ENCODE measurements around the gene MED13.

- no peak for TF ChIP-seq FOXM1 (IDR thresholded peaks at IDR 0.05; ENCODE audit: borderline replicate concordance)
- no peak for TF ChIP-seq SUZ12 (IDR thresholded peaks at IDR 0.05)
- no peak for TF ChIP-seq ZNF384 (IDR thresholded peaks at IDR 0.05)
- no peak for TF ChIP-seq SP1 (IDR thresholded peaks at IDR 0.05)
- no peak for TF ChIP-seq PKNOX1 (IDR thresholded peaks at IDR 0.05)
- TF ChIP-seq FOXK2 (IDR thresholded peaks at IDR 0.05): no peak
- TF ChIP-seq ELF4 (IDR thresholded peaks at IDR 0.05): no peak
- TF ChIP-seq NFRKB (IDR thresholded peaks at IDR 0.05): no peak
Observed at GRCh38 chr17:62065611-62066468, 762 bp upstream of the MED13 start.

All from HEK293T (cell line).